HEK293 (cell line): Measurements from ENCODE around the gene GCA.

Experiments used
- CTCF ChIA-PET: fragments of 350-600 bp; formaldehyde crosslinking; extraction: SDS; loops from one replicate; lab custom pipeline; 2021; ENCODE audit warnings: antibody characterized with exemption; lab: Yijun Ruan, JAX
- POLR2A ChIA-PET: fragments of 300-600 bp; formaldehyde crosslinking; extraction: SDS; loops from one replicate; lab custom pipeline; 2020; ENCODE audit warnings: antibody characterized with exemption, inconsistent platforms; lab: Yijun Ruan, JAX
- H3K27ac ChIP-seq: fragments of 200-500 bp; sonication (Bioruptor generic); 2 replicates; pipeline ENCODE4 v1.5.1; 2014; ENCODE audit warnings: low read depth, low read length, control low read depth, inconsistent platforms; ENCODE audit errors: extremely low read depth
- H3K36me3 ChIP-seq, 2 experiments: fragments of 200-500 bp in 1 of 2; sonication (Bioruptor generic) in 1 of 2; 1 replicate in 1 of 2; 2 replicates in 1 of 2; pipeline ENCODE4 v1.5.1; 2014 to 2017; ENCODE audit warnings: inconsistent platforms in 2 of 2, low read length in 2 of 2; ENCODE audit not compliant: control insufficient read depth in 2 of 2, insufficient read depth in 1 of 2
- H3K4me1 ChIP-seq: fragments of 200-500 bp; sonication (Bioruptor generic); 2 replicates; pipeline ENCODE4 v1.5.1; 2014; ENCODE audit warnings: mild to moderate bottlenecking, low read length, inconsistent platforms; ENCODE audit not compliant: control insufficient read depth, insufficient read depth
- H3K4me3 ChIP-seq: 2 replicates; pipeline ENCODE4 v1.5.1; 2011; ENCODE audit warnings: low read depth, mild to moderate bottlenecking, control low read depth, low read length, moderate library complexity
- H3K9me3 ChIP-seq: fragments of 200-500 bp; sonication (Bioruptor generic); 2 replicates; pipeline ENCODE4 v1.5.1; 2014; ENCODE audit warnings: low read depth, low read length, inconsistent platforms; ENCODE audit not compliant: control insufficient read depth, insufficient read depth
- BCL11A ChIP-seq: fragments of 450-650 bp; formaldehyde crosslinking; IDR thresholded peaks from 2 replicates; pipeline ENCODE4 v1.5.1; 2016; ENCODE audit warnings: low read depth, missing biosample characterization, missing genetic modification characterization
- MEIS1 ChIP-seq: sonication (generic); formaldehyde crosslinking; IDR thresholded peaks from 2 replicates; pipeline ENCODE4 v1.8.1; 2022; ENCODE audit warnings: missing genetic modification reagents, mild to moderate bottlenecking, borderline replicate concordance
- SP3 ChIP-seq: fragments of 450-650 bp; formaldehyde crosslinking; IDR thresholded peaks from 2 replicates; pipeline ENCODE4 v1.5.1; 2016; ENCODE audit warnings: missing biosample characterization, missing genetic modification characterization
- ZBTB21 ChIP-seq: fragments of 450-650 bp; formaldehyde crosslinking; IDR thresholded peaks from 2 replicates; pipeline ENCODE4 v1.5.1; 2017; ENCODE audit warnings: missing biosample characterization, missing genetic modification characterization
- ZFHX2 ChIP-seq: fragments of 450-650 bp; formaldehyde crosslinking; conservative IDR thresholded peaks from 2 replicates; pipeline ENCODE4 v1.5.1; 2016; ENCODE audit warnings: missing biosample characterization, missing genetic modification characterization
- ZNF138 ChIP-seq: fragments of 450-650 bp; formaldehyde crosslinking; IDR thresholded peaks from 2 replicates; pipeline ENCODE4 v1.5.1; 2016; ENCODE audit warnings: missing biosample characterization, missing genetic modification characterization, borderline replicate concordance
- ZNF174 ChIP-seq: fragments of 450-650 bp; formaldehyde crosslinking; IDR thresholded peaks from 2 replicates; pipeline ENCODE4 v1.5.0; 2017; ENCODE audit warnings: missing biosample characterization, mild to moderate bottlenecking, missing genetic modification characterization
- ZNF354C ChIP-seq: fragments of 450-650 bp; formaldehyde crosslinking; IDR thresholded peaks from 2 replicates; pipeline ENCODE4 v1.5.1; 2016; ENCODE audit warnings: missing biosample characterization, missing genetic modification characterization, low read depth, borderline replicate concordance
- ZNF398 ChIP-seq: fragments of 450-650 bp; formaldehyde crosslinking; IDR thresholded peaks from 2 replicates; pipeline ENCODE4 v1.5.1; 2017; ENCODE audit warnings: missing biosample characterization, missing genetic modification characterization
- ZNF48 ChIP-seq: fragments of 450-650 bp; formaldehyde crosslinking; IDR thresholded peaks from 2 replicates; pipeline ENCODE4 v1.5.1; 2016; ENCODE audit warnings: missing biosample characterization, missing genetic modification characterization
- ZNF518A ChIP-seq: fragments of 450-650 bp; formaldehyde crosslinking; conservative IDR thresholded peaks from 2 replicates; pipeline ENCODE4 v1.5.1; 2016; ENCODE audit warnings: low read depth, missing biosample characterization, missing genetic modification characterization

Gene GCA

GRCh38 chr2:162401871-162402270 lies 57.9 kb downstream of the GCA start (continued):
- no peak for TF ChIP-seq ZNF138

GRCh38 chr2:162403884-162404283 lies 60.0 kb downstream of the GCA start:
- no peaks in the 10 kb centered on the region for H3K4me1 ChIP-seq
- H3K27ac ChIP-seq = no peak overlapping the region
- CTCF ChIA-PET = no interaction called here
- TF ChIP-seq ZNF518A (tag by site-specific recombination) (no peak), ZNF354C (tag by site-specific recombination) (no peak), ZNF174 (tag by site-specific recombination) (no peak), ZNF48 (tag by site-specific recombination) (no peak), MEIS1 (CRISPR knock-in tag) (no peak), ZFHX2 (tag by site-specific recombination) (no peak), ZBTB21 (tag by site-specific recombination) (no peak), ZNF398 (tag by site-specific recombination) (no peak), BCL11A (tag by site-specific recombination) (no peak), SP3 (tag by site-specific recombination) (no peak)
- no peaks in the 10 kb centered on the region for H3K9me3 ChIP-seq
- H3K4me3 ChIP-seq = no peak overlapping the region
- no peaks in the 10 kb centered on the region for H3K36me3 ChIP-seq
- POLR2A ChIA-PET = no interaction called here
